ENCODE results near the gene LIAS.

- TF ChIP-seq SUZ12 (IDR thresholded peaks at IDR 0.05; ENCODE audit: extremely low read depth, insufficient read depth, insufficient read length): no peak
- TF ChIP-seq YY1 (IDR thresholded peaks at IDR 0.05; ENCODE audit: insufficient read depth, insufficient read length): no peak
- no peak for TF ChIP-seq ZNF274 (IDR thresholded peaks at IDR 0.05; ENCODE audit: low read depth, low read length)
These were observed 8.6 kb downstream of the LIAS start for GRCh38 chr4:39467464-39467863.
